Activated CD4-positive, CD25-positive, alpha-beta regulatory T cell treated with anti-CD3 and anti-CD28 coated beads, Interleukin-2, amount 50 U/mL, for 16 hours (primary cell): ENCODE results near the gene NACC2.

ENCODE experiments used
- DNase-seq: peaks from one replicate; pipeline ENCODE4 v3.0.0-alpha.2; 2020; ENCODE audit warnings: low read depth, low spot score

Gene NACC2

GRCh38 chr9:136092741-136093140 is 2.3 kb downstream of the NACC2 start:
- DNase-seq, result no peak

DNA sequence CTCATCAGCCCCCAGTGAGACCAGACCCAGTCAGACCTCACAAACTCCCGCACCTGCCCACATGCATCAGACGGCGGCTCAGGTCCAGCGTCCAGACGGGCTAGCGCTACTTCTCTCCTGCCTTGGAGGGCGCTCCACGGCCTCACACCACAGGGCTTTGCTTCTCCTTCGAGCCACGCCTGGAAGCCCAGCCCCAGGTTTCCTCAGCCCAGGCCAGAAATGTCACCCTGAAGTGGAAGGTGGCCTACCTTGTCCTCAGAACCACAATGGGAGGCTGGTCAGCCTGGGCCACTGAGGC is 2.8 kb downstream of the NACC2 start:
- no peak for DNase-seq

- DNase-seq, result no peak
Measured at GRCh38 chr9:136091582-136092352, 3.3 kb downstream of the NACC2 start.

- no peak for DNase-seq
Measured at GRCh38 chr9:136090768-136091581, 4.1 kb downstream of the NACC2 start.

DNA sequence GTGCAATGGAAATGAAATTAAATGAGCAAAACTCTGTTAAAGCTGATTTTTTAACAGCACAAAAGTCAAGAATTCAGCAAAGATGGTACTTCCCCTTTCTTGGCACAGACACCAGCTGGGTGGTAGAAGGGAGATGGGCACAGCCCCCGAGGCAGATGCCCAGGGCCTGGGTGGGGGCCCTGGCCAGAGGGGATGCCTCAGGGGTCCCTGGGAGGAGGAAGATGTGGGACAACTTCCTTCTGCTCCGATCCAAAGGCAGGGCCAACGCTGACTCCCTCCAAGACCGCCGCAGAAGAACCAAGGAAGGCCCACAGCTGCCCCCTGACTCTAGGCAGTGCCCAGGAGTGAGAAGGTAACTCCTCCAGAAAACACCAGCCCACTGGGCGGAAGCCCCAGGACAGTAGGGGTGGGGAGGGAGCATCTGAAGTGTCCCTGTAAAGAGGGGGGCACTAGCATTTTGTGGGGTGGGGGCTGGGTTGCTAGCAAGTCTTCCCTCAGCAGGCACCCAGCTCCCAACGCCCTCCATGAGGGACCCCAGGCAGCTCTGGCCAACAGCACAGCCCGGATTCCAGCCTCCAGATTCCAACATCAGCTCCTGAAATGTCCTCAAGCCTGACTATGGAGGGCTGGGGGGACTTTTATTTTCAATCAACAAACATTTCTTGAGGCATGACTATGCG is 4.9 kb downstream of the NACC2 start:
- DNase-seq, result no peak

DNA sequence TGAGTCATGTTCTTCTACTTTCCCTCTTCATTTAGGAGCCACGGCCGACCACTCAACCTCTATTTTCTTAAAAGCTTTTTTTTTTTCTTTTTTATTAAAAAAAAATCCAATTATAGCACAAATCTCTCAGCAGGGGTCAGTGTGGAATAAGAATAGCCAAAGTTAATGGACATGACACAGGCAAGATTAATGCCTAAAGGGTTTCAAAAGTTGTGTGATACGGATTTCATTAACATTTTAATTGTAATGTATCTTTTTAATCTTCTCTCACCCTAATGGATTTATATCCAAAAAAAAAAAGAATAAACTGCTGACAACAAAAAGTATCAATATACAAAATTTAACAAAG is 5.4 kb downstream of the NACC2 start:
- DNase-seq, result no peak

DNA sequence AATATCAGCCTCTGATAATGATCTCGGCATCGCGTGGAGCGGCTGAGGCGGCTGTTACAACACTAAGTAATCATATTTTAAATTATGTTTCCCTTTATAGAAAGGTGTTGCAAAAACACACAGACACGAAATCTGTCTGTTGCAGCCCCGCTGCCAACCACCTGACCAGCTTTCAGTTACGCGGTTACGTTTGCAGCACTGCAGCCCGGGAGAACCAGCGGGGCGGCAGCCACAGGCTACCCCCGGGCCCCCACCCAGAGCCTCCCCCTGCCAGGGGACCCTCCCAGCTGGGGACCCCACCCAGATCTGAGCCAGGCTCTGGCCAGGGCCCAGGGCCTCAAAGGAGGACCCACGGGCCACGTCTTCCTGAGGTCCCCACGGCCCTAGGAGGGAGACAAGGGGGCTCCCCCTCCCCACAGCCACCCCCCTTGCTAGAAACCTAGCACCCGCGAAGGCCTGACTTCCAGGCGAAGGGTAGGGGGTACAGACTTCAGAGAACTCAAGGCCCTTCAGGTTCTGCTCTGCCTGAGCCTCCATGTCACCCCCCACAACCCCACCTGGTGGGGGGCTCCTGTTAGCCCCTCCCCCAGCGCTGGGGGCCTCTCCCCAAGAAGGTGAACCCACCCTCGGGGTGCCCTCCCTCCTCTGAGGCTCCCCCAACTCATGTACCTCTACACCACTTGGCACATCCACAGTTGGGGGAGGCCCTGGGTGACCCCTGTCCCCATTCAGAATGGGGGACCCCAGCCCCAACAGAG is 6.0 kb downstream of the NACC2 start:
- no peak for DNase-seq

GRCh38 chr9:136088481-136088938 is 6.6 kb downstream of the NACC2 start:
- no peak for DNase-seq

- DNase-seq, result no peak
Measured at GRCh38 chr9:136087741-136088480, 7.2 kb downstream of the NACC2 start.

GRCh38 chr9:136086951-136087740 is 7.9 kb downstream of the NACC2 start:
- DNase-seq, result no peak

DNA sequence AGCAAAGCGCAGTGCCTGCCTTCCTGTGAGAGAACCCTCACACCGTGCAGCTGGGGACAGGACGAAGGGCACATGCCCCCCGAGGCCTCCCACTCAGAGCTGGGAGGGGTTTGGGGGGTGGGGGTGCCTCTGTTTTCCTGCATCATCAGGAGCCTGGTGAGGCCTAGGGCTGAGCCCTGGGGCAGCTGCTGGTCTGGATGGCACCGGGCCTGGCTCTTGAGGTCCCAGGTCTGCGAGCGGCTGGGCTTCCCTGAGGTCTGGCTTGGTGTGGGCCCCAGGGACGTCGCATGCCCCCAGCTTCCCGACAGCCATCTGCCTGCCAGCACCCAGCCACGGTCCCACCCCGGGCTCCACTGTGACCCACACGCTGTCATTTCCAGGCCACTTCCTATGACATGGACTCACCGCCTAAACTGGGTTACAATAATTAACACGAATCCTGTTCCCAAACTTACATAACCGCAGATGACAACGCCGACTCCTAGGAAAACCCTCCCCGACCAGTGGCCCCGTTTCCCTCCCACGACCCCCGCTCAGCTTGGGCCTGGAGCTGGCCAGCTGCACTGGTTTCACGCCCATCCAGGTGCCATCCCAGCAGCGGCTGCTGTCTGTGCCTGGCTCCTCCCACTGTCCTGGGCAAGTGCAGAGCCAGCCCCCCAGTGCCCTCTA is 8.7 kb downstream of the NACC2 start:
- no peak for DNase-seq

- DNase-seq, result no peak
Measured at GRCh38 chr9:136085815-136086212, 9.3 kb downstream of the NACC2 start.

GRCh38 chr9:136084063-136084944 is 10.8 kb downstream of the NACC2 start:
- no peak for DNase-seq

GRCh38 chr9:136083558-136084062 is 11.5 kb downstream of the NACC2 start:
- DNase-seq, result no peak

DNA sequence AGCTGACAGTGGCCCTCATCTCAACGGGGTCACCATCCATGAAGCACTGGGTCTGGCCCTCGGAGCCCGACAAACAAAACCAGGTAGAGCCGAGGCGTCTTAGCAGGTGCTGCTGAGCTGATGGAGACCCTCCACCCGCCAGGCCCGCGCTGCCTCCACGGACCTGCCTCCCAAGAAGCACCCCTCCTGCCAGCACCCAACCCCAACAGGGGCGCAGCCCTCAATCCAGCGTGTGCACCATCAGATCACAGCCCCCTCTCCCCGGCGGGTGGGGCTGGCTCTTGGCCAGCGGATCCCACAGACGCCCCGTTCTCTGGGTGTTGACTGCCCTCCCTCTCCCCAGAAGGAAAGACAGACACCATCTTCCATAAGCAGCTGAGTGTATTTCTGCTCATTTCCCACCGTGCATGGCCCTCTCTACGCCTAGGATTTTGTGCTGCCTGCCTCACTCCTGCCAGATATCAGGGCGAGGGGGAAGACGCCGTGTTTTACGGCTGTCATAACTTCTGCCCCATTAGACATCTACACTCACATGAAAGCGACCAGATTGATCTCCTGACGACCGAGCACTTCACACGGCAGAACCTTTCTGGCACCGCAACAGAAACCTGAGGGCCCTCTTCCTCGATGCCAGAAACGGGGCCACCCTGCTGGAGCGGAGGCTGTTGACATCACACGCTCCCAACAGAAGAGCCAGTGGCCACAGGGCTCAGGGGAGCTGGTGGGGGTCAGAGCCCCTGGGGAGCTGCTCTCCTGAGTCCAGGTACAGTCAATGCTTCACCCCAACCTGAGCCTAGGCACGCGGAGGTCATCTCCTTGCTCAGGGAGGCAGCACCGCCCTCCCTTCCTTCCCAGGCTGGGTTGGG is 12.4 kb downstream of the NACC2 start:
- no peak for DNase-seq

GRCh38 chr9:136081826-136082495 is 13.1 kb downstream of the NACC2 start:
- no peak for DNase-seq
